SKM-1 (cell line): ENCODE data around the gene PRPF6.
"Not testable (repeated sequence)": the region's sequence is repeated elsewhere in the genome, so short reads cannot be mapped to it uniquely, and the experiment has no call there.

Experiments used
- DNase-seq: peaks from one replicate; lab custom pipeline; 2025; ENCODE audit not compliant: unreplicated experiment; lab: John Stamatoyannopoulos, UW

Gene PRPF6

GRCh38 chr20:64009811-64010387 is 29.0 kb downstream of the PRPF6 start:
- DNase-seq, result no peak

- DNase-seq, result no peak
Measured at GRCh38 chr20:64010711-64011237, 29.8 kb downstream of the PRPF6 start.

GRCh38 chr20:64011366-64011779 is 30.4 kb downstream of the PRPF6 start:
- no peak for DNase-seq

GRCh38 chr20:64012385-64013154 is 31.6 kb downstream of the PRPF6 start:
- not testable (repeated sequence) for DNase-seq

GRCh38 chr20:64015635-64016034 is 34.7 kb downstream of the PRPF6 start:
- DNase-seq, result no peak

- no peak for DNase-seq
Measured at GRCh38 chr20:64021124-64021975, 40.4 kb downstream of the PRPF6 start.

- DNase-seq, result no peak
Measured at GRCh38 chr20:64022671-64023360, 41.9 kb downstream of the PRPF6 start.

GRCh38 chr20:64023361-64024140 is 42.6 kb downstream of the PRPF6 start:
- DNase-seq, result no peak

- no peak for DNase-seq
Measured at GRCh38 chr20:64024141-64024990, 43.4 kb downstream of the PRPF6 start.

GRCh38 chr20:64025101-64025825 is 44.3 kb downstream of the PRPF6 start:
- DNase-seq, result no peak

- no peak for DNase-seq
Measured at GRCh38 chr20:64025826-64026412, 45.0 kb downstream of the PRPF6 start.

GRCh38 chr20:64027981-64028685 is 47.2 kb downstream of the PRPF6 start:
- DNase-seq, result no peak

GRCh38 chr20:64029293-64030117 is 48.6 kb downstream of the PRPF6 start:
- no peak for DNase-seq

- no peak for DNase-seq
Measured at GRCh38 chr20:64030371-64031134, 49.6 kb downstream of the PRPF6 start.

- no peak for DNase-seq
Measured at GRCh38 chr20:64031822-64032314, 50.9 kb downstream of the PRPF6 start.
